ENCODE measurements around the gene CNTFR.
A peak's percentile ranks its signal among the peaks of the same experiment; 100 is the strongest.
"Not testable (repeated sequence)": the region's sequence is repeated elsewhere in the genome, so short reads cannot be mapped to it uniquely, and the experiment has no call there.

CNTFR gene

GRCh38 chr9:34555002-34555348 is 34.5 kb downstream of the CNTFR start:
- no peak for DNase-seq (ENCODE audit: low read depth in 2 of 2)

GRCh38 chr9:34554211-34555001 is 35.1 kb downstream of the CNTFR start:
- no peak for DNase-seq (ENCODE audit: low read depth in 2 of 2)

GRCh38 chr9:34553511-34554021 is 36.0 kb downstream of the CNTFR start:
- no peak for DNase-seq (ENCODE audit: low read depth in 2 of 2)

GRCh38 chr9:34552986-34553385 is 36.5 kb downstream of the CNTFR start:
- DNase-seq (ENCODE audit: low read depth in 2 of 2), result no peak

- no peak for DNase-seq (ENCODE audit: low read depth in 2 of 2)
These were observed 36.9 kb downstream of the CNTFR start for GRCh38 chr9:34552606-34552981.

GRCh38 chr9:34551751-34552605 is 37.5 kb downstream of the CNTFR start:
- DNase-seq (ENCODE audit: low read depth in 2 of 2), result no peak

GRCh38 chr9:34550681-34551270 is 38.7 kb downstream of the CNTFR start:
- DNase-seq (ENCODE audit: low read depth in 2 of 2), result no peak

GRCh38 chr9:34550016-34550680 is 39.4 kb downstream of the CNTFR start:
- no peak for DNase-seq (ENCODE audit: low read depth in 2 of 2)

GRCh38 chr9:34549407-34549732 is 40.2 kb downstream of the CNTFR start:
- DNase-seq (ENCODE audit: low read depth in 2 of 2), result no peak

- DNase-seq (ENCODE audit: low read depth in 2 of 2), result no peak
These were observed 41.4 kb downstream of the CNTFR start for GRCh38 chr9:34547960-34548611.

GRCh38 chr9:34546834-34547827 is 42.4 kb downstream of the CNTFR start:
- DNase-seq (ENCODE audit: low read depth in 2 of 2), result peak in 1 of 2 donors; percentile 31

- no peak for DNase-seq (ENCODE audit: low read depth in 2 of 2)
These were observed 43.3 kb downstream of the CNTFR start for GRCh38 chr9:34546102-34546833.

GRCh38 chr9:34545497-34545896 is 44.0 kb downstream of the CNTFR start:
- DNase-seq (ENCODE audit: low read depth in 2 of 2), result no peak

GRCh38 chr9:34544035-34544434 is 45.5 kb downstream of the CNTFR start:
- DNase-seq (ENCODE audit: low read depth in 2 of 2), result no peak

- no peak for DNase-seq (ENCODE audit: low read depth in 2 of 2)
These were observed 48.0 kb downstream of the CNTFR start for GRCh38 chr9:34541540-34541939.

- DNase-seq (ENCODE audit: low read depth in 2 of 2), result no peak
These were observed 48.7 kb downstream of the CNTFR start for GRCh38 chr9:34540827-34541226.

- DNase-seq (ENCODE audit: low read depth in 2 of 2), result no peak
These were observed 52.8 kb downstream of the CNTFR start for GRCh38 chr9:34536685-34537084.

GRCh38 chr9:34532041-34532440 is 57.5 kb downstream of the CNTFR start:
- not testable (repeated sequence) for DNase-seq (ENCODE audit: low read depth in 2 of 2)

- no peak for DNase-seq (ENCODE audit: low read depth in 2 of 2)
These were observed 63.5 kb downstream of the CNTFR start for GRCh38 chr9:34526026-34526425.

GRCh38 chr9:34524349-34524748 is 65.2 kb downstream of the CNTFR start:
- no peak for DNase-seq (ENCODE audit: low read depth in 2 of 2)
